ENCODE data around the gene EMC8.

EMC8 gene

GRCh38 chr16:85794696-85795095, 4.6 kb downstream of the EMC8 start:
- no peak overlapping the region for H3K4me3 ChIP-seq (ENCODE audit: low read length)
- H2BK15ac ChIP-seq (replicated peaks; ENCODE audit: low read depth): no peak overlapping the region
- no peak overlapping the region for H3K56ac ChIP-seq (ENCODE audit: low read length)
- no peak overlapping the region for H2AK5ac ChIP-seq (ENCODE audit: low read length)
- DNase-seq: no peak
- H3K23ac ChIP-seq (ENCODE audit: low read length): no peak overlapping the region
- peaks cover 54% of the 10 kb centered on the region for H3K79me1 ChIP-seq (ENCODE audit: low read length)
- H3K4ac ChIP-seq (ENCODE audit: low read depth, low read length): no peak overlapping the region
- H3K9ac ChIP-seq (ENCODE audit: low read length): no peak overlapping the region
- H3K4me2 ChIP-seq (ENCODE audit: low read length): no peak overlapping the region
- no peaks in the 10 kb centered on the region for H3K27me3 ChIP-seq (ENCODE audit: insufficient read depth, low read length, poor library complexity)
- peaks cover 79% of the 10 kb centered on the region for H3K79me2 ChIP-seq (ENCODE audit: control insufficient read depth, insufficient read depth, low read length)
- no peak overlapping the region for H3K18ac ChIP-seq (ENCODE audit: low read length)
- peaks cover 14% of the 10 kb centered on the region for H3K36me3 ChIP-seq (ENCODE audit: control insufficient read depth, insufficient read depth, low read length)
- no CpG with 5 or more reads among the region's 8 CpGs for WGBS (ENCODE audit: extremely low coverage, insufficient coverage, low lambda C conversion rate)
- H4K5ac ChIP-seq (ENCODE audit: low read length): no peak overlapping the region
- H3K27ac ChIP-seq (ENCODE audit: low read depth, low read length): no peak overlapping the region
- H2BK120ac ChIP-seq (ENCODE audit: low read depth, low read length): no peak overlapping the region
- no peak overlapping the region for H4K8ac ChIP-seq (ENCODE audit: low read depth, low read length)
- no peaks in the 10 kb centered on the region for H3K4me1 ChIP-seq (ENCODE audit: control insufficient read depth, low read depth, low read length)
- H2BK5ac ChIP-seq (ENCODE audit: low read length): no peak overlapping the region

GRCh38 chr16:85793662-85794298, 5.6 kb downstream of the EMC8 start:
- Histone ChIP-seq H3K4ac (ENCODE audit: low read depth, low read length) (no peak overlapping the region), H2BK120ac (ENCODE audit: low read depth, low read length) (no peak overlapping the region), H3K18ac (ENCODE audit: low read length) (no peak overlapping the region), H3K9ac (ENCODE audit: low read length) (no peak overlapping the region), H2BK15ac (replicated peaks; ENCODE audit: low read depth) (no peak overlapping the region), H3K4me2 (ENCODE audit: low read length) (no peak overlapping the region), H3K27me3 (ENCODE audit: insufficient read depth, low read length, poor library complexity) (no peaks in the 10 kb centered on the region), H4K8ac (ENCODE audit: low read depth, low read length) (no peak overlapping the region), H4K5ac (ENCODE audit: low read length) (no peak overlapping the region), H3K56ac (ENCODE audit: low read length) (no peak overlapping the region), H3K4me1 (ENCODE audit: control insufficient read depth, low read depth, low read length) (no peaks in the 10 kb centered on the region), H3K4me3 (ENCODE audit: low read length) (no peak overlapping the region), H3K27ac (ENCODE audit: low read depth, low read length) (no peak overlapping the region), H3K79me1 (ENCODE audit: low read length) (peaks cover 58% of the 10 kb centered on the region), H2AK5ac (ENCODE audit: low read length) (no peak overlapping the region), H3K79me2 (ENCODE audit: control insufficient read depth, insufficient read depth, low read length) (peaks cover 78% of the 10 kb centered on the region), H3K23ac (ENCODE audit: low read length) (no peak overlapping the region), H2BK5ac (ENCODE audit: low read length) (no peak overlapping the region), H3K36me3 (ENCODE audit: control insufficient read depth, insufficient read depth, low read length) (peaks cover 17% of the 10 kb centered on the region)
- no CpG with 5 or more reads among the region's 5 CpGs for WGBS (ENCODE audit: extremely low coverage, insufficient coverage, low lambda C conversion rate)
- no peak for DNase-seq

DNA sequence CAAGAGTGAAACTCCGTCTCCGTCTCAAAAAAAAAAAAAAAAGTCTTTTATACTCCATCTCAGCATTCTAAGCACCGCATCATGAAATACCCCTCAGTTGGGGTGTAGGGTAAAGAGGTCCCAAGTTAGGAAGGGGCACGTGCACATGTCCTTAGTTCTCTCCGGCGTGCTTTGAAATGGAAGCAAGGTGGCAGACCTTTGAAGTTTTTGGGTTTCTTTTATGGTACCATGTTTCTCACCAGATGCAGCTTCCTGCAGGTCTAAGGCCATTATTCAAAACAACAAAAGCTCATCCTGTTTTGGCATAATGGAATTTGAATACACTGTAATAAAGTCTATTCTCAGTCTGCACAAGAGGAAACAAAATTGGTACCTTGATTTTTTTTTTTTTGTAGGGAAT, 9.6 kb downstream of the EMC8 start:
- no peak overlapping the region for H4K5ac ChIP-seq (ENCODE audit: low read length)
- H3K9ac ChIP-seq (ENCODE audit: low read length): no peak overlapping the region
- H3K79me2 ChIP-seq (ENCODE audit: control insufficient read depth, insufficient read depth, low read length): peaks cover 50% of the 10 kb centered on the region
- no peaks in the 10 kb centered on the region for H3K27me3 ChIP-seq (ENCODE audit: insufficient read depth, low read length, poor library complexity)
- no peak overlapping the region for H3K4me3 ChIP-seq (ENCODE audit: low read length)
- no peak overlapping the region for H3K23ac ChIP-seq (ENCODE audit: low read length)
- H2AK5ac ChIP-seq (ENCODE audit: low read length): no peak overlapping the region
- H3K36me3 ChIP-seq (ENCODE audit: control insufficient read depth, insufficient read depth, low read length): peaks cover 34% of the 10 kb centered on the region
- no CpG with 5 or more reads among the region's 6 CpGs for WGBS (ENCODE audit: extremely low coverage, insufficient coverage, low lambda C conversion rate)
- H4K8ac ChIP-seq (ENCODE audit: low read depth, low read length): no peak overlapping the region
- no peaks in the 10 kb centered on the region for H3K4me1 ChIP-seq (ENCODE audit: control insufficient read depth, low read depth, low read length)
- H3K56ac ChIP-seq (ENCODE audit: low read length): no peak overlapping the region
- no peak overlapping the region for H2BK15ac ChIP-seq (replicated peaks; ENCODE audit: low read depth)
- DNase-seq: no peak
- H2BK120ac ChIP-seq (ENCODE audit: low read depth, low read length): no peak overlapping the region
- H3K27ac ChIP-seq (ENCODE audit: low read depth, low read length): no peak overlapping the region
- H3K4ac ChIP-seq (ENCODE audit: low read depth, low read length): no peak overlapping the region
- H3K79me1 ChIP-seq (ENCODE audit: low read length): peaks cover 59% of the 10 kb centered on the region
- no peak overlapping the region for H3K4me2 ChIP-seq (ENCODE audit: low read length)
- no peak overlapping the region for H2BK5ac ChIP-seq (ENCODE audit: low read length)
- H3K18ac ChIP-seq (ENCODE audit: low read length): no peak overlapping the region

DNA sequence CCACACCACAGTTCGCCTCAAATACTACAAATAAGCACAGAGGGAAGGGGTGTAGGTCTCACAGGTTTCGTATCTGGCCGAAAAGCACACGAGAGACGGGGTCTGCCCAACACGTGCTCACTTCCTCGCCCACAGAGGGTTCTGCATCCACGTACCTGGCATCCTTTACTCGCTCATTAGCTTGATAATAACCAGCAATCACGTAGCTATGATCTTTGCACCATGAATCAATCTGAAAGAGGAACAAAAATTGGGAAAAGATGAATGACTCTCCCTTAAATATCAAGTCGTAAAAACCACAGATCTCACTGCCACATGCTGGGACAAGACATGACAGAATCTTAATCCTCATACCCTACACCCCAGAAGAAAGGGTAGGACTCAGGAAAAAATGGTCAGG, 10.5 kb downstream of the EMC8 start:
- Histone ChIP-seq H2BK5ac (ENCODE audit: low read length) (no peak overlapping the region), H3K18ac (ENCODE audit: low read length) (no peak overlapping the region), H3K56ac (ENCODE audit: low read length) (no peak overlapping the region), H3K23ac (ENCODE audit: low read length) (no peak overlapping the region), H3K79me2 (ENCODE audit: control insufficient read depth, insufficient read depth, low read length) (peaks cover 46% of the 10 kb centered on the region), H2AK5ac (ENCODE audit: low read length) (no peak overlapping the region), H3K4me3 (ENCODE audit: low read length) (no peak overlapping the region), H3K4me2 (ENCODE audit: low read length) (no peak overlapping the region), H3K79me1 (ENCODE audit: low read length) (peaks cover 58% of the 10 kb centered on the region), H3K4ac (ENCODE audit: low read depth, low read length) (no peak overlapping the region), H2BK120ac (ENCODE audit: low read depth, low read length) (no peak overlapping the region), H4K5ac (ENCODE audit: low read length) (no peak overlapping the region), H4K8ac (ENCODE audit: low read depth, low read length) (no peak overlapping the region), H3K27me3 (ENCODE audit: insufficient read depth, low read length, poor library complexity) (no peaks in the 10 kb centered on the region), H3K9ac (ENCODE audit: low read length) (no peak overlapping the region), H2BK15ac (replicated peaks; ENCODE audit: low read depth) (no peak overlapping the region), H3K4me1 (ENCODE audit: control insufficient read depth, low read depth, low read length) (no peaks in the 10 kb centered on the region), H3K27ac (ENCODE audit: low read depth, low read length) (no peak overlapping the region), H3K36me3 (ENCODE audit: control insufficient read depth, insufficient read depth, low read length) (peaks cover 34% of the 10 kb centered on the region)
- DNase-seq: no peak
- no CpG with 5 or more reads among the region's 11 CpGs for WGBS (ENCODE audit: extremely low coverage, insufficient coverage, low lambda C conversion rate)

DNA sequence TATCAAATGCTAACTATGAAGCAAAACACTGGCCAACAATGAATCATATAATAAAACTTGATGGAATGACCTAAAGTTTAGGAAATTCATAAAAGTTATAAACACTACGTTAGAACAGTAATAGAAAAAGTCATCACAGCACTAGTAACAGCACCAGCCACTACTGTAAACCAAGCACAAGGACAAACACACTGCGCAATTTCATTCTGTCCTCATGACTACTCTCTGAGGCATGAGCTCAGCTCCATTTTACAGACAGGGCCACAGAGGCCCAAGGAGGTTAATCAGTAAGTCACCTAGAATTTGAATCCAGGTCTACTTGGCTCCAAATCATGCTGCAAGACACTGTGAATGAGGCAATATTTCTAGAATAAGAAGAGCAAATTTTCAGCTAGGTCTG, 13.4 kb downstream of the EMC8 start:
- no peak overlapping the region for H2BK5ac ChIP-seq (ENCODE audit: low read length)
- no peak overlapping the region for H2BK15ac ChIP-seq (replicated peaks; ENCODE audit: low read depth)
- H2AK5ac ChIP-seq (ENCODE audit: low read length): no peak overlapping the region
- no peaks in the 10 kb centered on the region for H3K4me1 ChIP-seq (ENCODE audit: control insufficient read depth, low read depth, low read length)
- no peak overlapping the region for H3K27ac ChIP-seq (ENCODE audit: low read depth, low read length)
- no CpG with 5 or more reads among the region's 2 CpGs for WGBS (ENCODE audit: extremely low coverage, insufficient coverage, low lambda C conversion rate)
- no peak overlapping the region for H4K8ac ChIP-seq (ENCODE audit: low read depth, low read length)
- H3K27me3 ChIP-seq (ENCODE audit: insufficient read depth, low read length, poor library complexity): no peaks in the 10 kb centered on the region
- no peak for DNase-seq
- H3K9ac ChIP-seq (ENCODE audit: low read length): no peak overlapping the region
- H3K4me3 ChIP-seq (ENCODE audit: low read length): no peak overlapping the region
- no peak overlapping the region for H4K5ac ChIP-seq (ENCODE audit: low read length)
- no peak overlapping the region for H3K18ac ChIP-seq (ENCODE audit: low read length)
- H3K56ac ChIP-seq (ENCODE audit: low read length): no peak overlapping the region
- no peak overlapping the region for H2BK120ac ChIP-seq (ENCODE audit: low read depth, low read length)
- peaks cover 22% of the 10 kb centered on the region for H3K36me3 ChIP-seq (ENCODE audit: control insufficient read depth, insufficient read depth, low read length)
- peaks cover 24% of the 10 kb centered on the region for H3K79me2 ChIP-seq (ENCODE audit: control insufficient read depth, insufficient read depth, low read length)
- H3K4me2 ChIP-seq (ENCODE audit: low read length): no peak overlapping the region
- H3K79me1 ChIP-seq (ENCODE audit: low read length): peaks cover 46% of the 10 kb centered on the region
- H3K23ac ChIP-seq (ENCODE audit: low read length): no peak overlapping the region
- H3K4ac ChIP-seq (ENCODE audit: low read depth, low read length): no peak overlapping the region

- WGBS (ENCODE audit: extremely low coverage, insufficient coverage, low lambda C conversion rate): no CpG with 5 or more reads among the region's 2 CpGs
- Histone ChIP-seq H2BK15ac (replicated peaks; ENCODE audit: low read depth) (no peak overlapping the region), H3K4me3 (ENCODE audit: low read length) (no peak overlapping the region)
Observed at GRCh38 chr16:85784813-85785212, 14.5 kb downstream of the EMC8 start.

More at GRCh38 chr16:85784813-85785212, 14.5 kb downstream of the EMC8 start:
- no peaks in the 10 kb centered on the region for H3K27me3 ChIP-seq (ENCODE audit: insufficient read depth, low read length, poor library complexity)
- no peak overlapping the region for H3K18ac ChIP-seq (ENCODE audit: low read length)
- DNase-seq: no peak
- H3K36me3 ChIP-seq (ENCODE audit: control insufficient read depth, insufficient read depth, low read length): peaks cover 30% of the 10 kb centered on the region
- H3K4me1 ChIP-seq (ENCODE audit: control insufficient read depth, low read depth, low read length): no peaks in the 10 kb centered on the region
- no peak overlapping the region for H3K4me2 ChIP-seq (ENCODE audit: low read length)
- H2BK120ac ChIP-seq (ENCODE audit: low read depth, low read length): no peak overlapping the region
- no peak overlapping the region for H3K9ac ChIP-seq (ENCODE audit: low read length)
- H3K56ac ChIP-seq (ENCODE audit: low read length): no peak overlapping the region
- H3K79me1 ChIP-seq (ENCODE audit: low read length): peaks cover 41% of the 10 kb centered on the region
- H4K8ac ChIP-seq (ENCODE audit: low read depth, low read length): no peak overlapping the region
- H2AK5ac ChIP-seq (ENCODE audit: low read length): no peak overlapping the region
- H3K27ac ChIP-seq (ENCODE audit: low read depth, low read length): no peak overlapping the region
- no peak overlapping the region for H4K5ac ChIP-seq (ENCODE audit: low read length)
- no peak overlapping the region for H2BK5ac ChIP-seq (ENCODE audit: low read length)
- H3K79me2 ChIP-seq (ENCODE audit: control insufficient read depth, insufficient read depth, low read length): peaks cover 20% of the 10 kb centered on the region
- H3K4ac ChIP-seq (ENCODE audit: low read depth, low read length): no peak overlapping the region
- H3K23ac ChIP-seq (ENCODE audit: low read length): no peak overlapping the region

Data from mesendoderm (in vitro differentiated cells).